Measurements from ENCODE around the gene ERN1. TPM values are rescaled to one million over a fixed set of nuclear protein-coding genes. Genes with fewer than 3 reads are reported as not detected.

Gene ERN1
- total and polyA plus RNA-seq, 4 donors = 8.3 to 34.2 (median 19.4) TPM

- no peak for TF ChIP-seq CTCF (IDR thresholded peaks at IDR 0.05; ENCODE audit: control extremely low read depth, extremely low read depth)
- 92% methylated on average over 3 of the region's 3 CpGs for WGBS, 2 donors
- no peak overlapping the region for H3K9ac ChIP-seq (ENCODE audit: insufficient read depth in 1 of 2, low read length in 2 of 2)
- peaks cover 0 to 7% (median 3%) of the 10 kb centered on the region in 4 donors for H3K36me3 ChIP-seq (ENCODE audit: control insufficient read depth in 4 of 4, insufficient read depth in 4 of 4, low read length in 4 of 4)
- ATAC-seq (ENCODE audit: insufficient read depth, low FRiP score) = no peak
- H3K9me3 ChIP-seq (ENCODE audit: control insufficient read depth in 4 of 4, insufficient read depth in 3 of 4, low read length in 3 of 4) = no peaks in the 10 kb centered on the region
- no peak overlapping the region for H3K27ac ChIP-seq (ENCODE audit: low read depth in 1 of 2, low read length in 1 of 2)
- peaks cover 7 to 17% (median 10%) of the 10 kb centered on the region in 5 donors for H3K4me1 ChIP-seq (ENCODE audit: control insufficient read depth in 5 of 5, insufficient read depth in 5 of 5, low read length in 5 of 5)
- H3K27me3 ChIP-seq (ENCODE audit: control insufficient read depth in 3 of 3, insufficient read depth in 3 of 3, low read length in 2 of 3) = no peaks in the 10 kb centered on the region
- DNase-seq = no peak
- H3K4me3 ChIP-seq = no peak overlapping the region
Measured at GRCh38 chr17:64080174-64080618, 49.7 kb downstream of the ERN1 start.

- H3K36me3 ChIP-seq (ENCODE audit: control insufficient read depth in 4 of 4, insufficient read depth in 4 of 4, low read length in 4 of 4) = peaks cover 0 to 14% (median 3%) of the 10 kb centered on the region in 4 donors
- no peaks in the 10 kb centered on the region for H3K9me3 ChIP-seq (ENCODE audit: control insufficient read depth in 4 of 4, insufficient read depth in 3 of 4, low read length in 3 of 4)
- no peak overlapping the region for H3K9ac ChIP-seq (ENCODE audit: insufficient read depth in 1 of 2, low read length in 2 of 2)
- H3K4me3 ChIP-seq = no peak overlapping the region
- TF ChIP-seq CTCF (IDR thresholded peaks at IDR 0.05; ENCODE audit: control extremely low read depth, extremely low read depth) = no peak
- H3K27me3 ChIP-seq (ENCODE audit: control insufficient read depth in 3 of 3, insufficient read depth in 3 of 3, low read length in 2 of 3) = no peaks in the 10 kb centered on the region
- H3K4me1 ChIP-seq (ENCODE audit: control insufficient read depth in 5 of 5, insufficient read depth in 5 of 5, low read length in 5 of 5) = peaks cover 4 to 14% (median 8%) of the 10 kb centered on the region in 5 donors
- WGBS, 2 donors = 45 to 67% methylated on average over 11 of the region's 11 CpGs
- DNase-seq = peak; percentile 36 to 65 (median 37)
- ATAC-seq (ENCODE audit: insufficient read depth, low FRiP score) = no peak
- H3K27ac ChIP-seq (ENCODE audit: low read depth in 1 of 2, low read length in 1 of 2) = no peak overlapping the region
Measured at GRCh38 chr17:64077379-64077778, 52.6 kb downstream of the ERN1 start.

GRCh38 chr17:64075913-64076312 is 54.0 kb downstream of the ERN1 start:
- no peaks in the 10 kb centered on the region for H3K27me3 ChIP-seq (ENCODE audit: control insufficient read depth in 3 of 3, insufficient read depth in 3 of 3, low read length in 2 of 3)
- peaks cover 3 to 9% (median 4%) of the 10 kb centered on the region in 5 donors for H3K4me1 ChIP-seq (ENCODE audit: control insufficient read depth in 5 of 5, insufficient read depth in 5 of 5, low read length in 5 of 5)
- no peak overlapping the region for H3K9ac ChIP-seq (ENCODE audit: insufficient read depth in 1 of 2, low read length in 2 of 2)
- no peak for ATAC-seq (ENCODE audit: insufficient read depth, low FRiP score)
- H3K9me3 ChIP-seq (ENCODE audit: control insufficient read depth in 4 of 4, insufficient read depth in 3 of 4, low read length in 3 of 4) = peaks cover 0 to 1% (median 0%) of the 10 kb centered on the region in 4 donors
- no peak overlapping the region for H3K4me3 ChIP-seq
- H3K27ac ChIP-seq (ENCODE audit: low read depth in 1 of 2, low read length in 1 of 2) = peak overlapping the region in 1 of 2 donors; percentile 40
- DNase-seq = no peak
- peaks cover 0 to 17% (median 8%) of the 10 kb centered on the region in 4 donors for H3K36me3 ChIP-seq (ENCODE audit: control insufficient read depth in 4 of 4, insufficient read depth in 4 of 4, low read length in 4 of 4)
- TF ChIP-seq CTCF (IDR thresholded peaks at IDR 0.05; ENCODE audit: control extremely low read depth, extremely low read depth) = no peak
- 34 to 62% methylated on average over 3 of the region's 3 CpGs for WGBS, 2 donors
